H9 (cell line): ENCODE measurements around the gene MAPKAPK3. TPM values are rescaled to one million over a fixed set of nuclear protein-coding genes. Genes with fewer than 3 reads are reported as not detected.
A peak's percentile ranks its signal among the peaks of the same experiment; 100 is the strongest.

ENCODE experiments used
- DNase-seq: peaks from one replicate; pipeline ENCODE4 v3.0.0-alpha.2; 2017
- H2AFZ ChIP-seq: one replicate; pipeline ENCODE4 v1.6.1; 2013; ENCODE audit warnings: mild to moderate bottlenecking, low read length, control low read depth, moderate library complexity
- H2AK5ac ChIP-seq: 2 replicates; pipeline ENCODE4 v1.6.1; 2013; ENCODE audit warnings: low read length, control low read depth, mixed read lengths; ENCODE audit not compliant: insufficient read length
- H2BK120ac ChIP-seq: one replicate; pipeline ENCODE4 v1.6.1; 2013; ENCODE audit warnings: low read depth, mild to moderate bottlenecking, low read length, control low read depth, inconsistent platforms; ENCODE audit not compliant: poor library complexity, severe bottlenecking
- H2BK12ac ChIP-seq: 2 replicates; pipeline ENCODE4 v1.6.1; 2013; ENCODE audit warnings: low read length, control low read depth, mixed read lengths, low read depth; ENCODE audit not compliant: insufficient read length
- H2BK15ac ChIP-seq: 2 replicates; pipeline ENCODE4 v1.6.1; 2013; ENCODE audit warnings: low read depth, low read length, control low read depth
- H2BK20ac ChIP-seq: one replicate; pipeline ENCODE4 v1.6.1; 2013; ENCODE audit warnings: low read depth, mild to moderate bottlenecking, low read length, control low read depth, inconsistent platforms; ENCODE audit not compliant: poor library complexity, severe bottlenecking
- H2BK5ac ChIP-seq: 2 replicates; pipeline ENCODE4 v1.6.1; 2013; ENCODE audit warnings: low read length, control low read depth, mixed read lengths; ENCODE audit not compliant: insufficient read length
- H3K14ac ChIP-seq: 2 replicates; pipeline ENCODE4 v1.6.1; 2013; ENCODE audit warnings: low read length, control low read depth; ENCODE audit not compliant: insufficient read depth
- H3K18ac ChIP-seq: 2 replicates; pipeline ENCODE4 v1.6.1; 2013; ENCODE audit warnings: low read depth, mild to moderate bottlenecking, mixed read lengths, low read length, control low read depth; ENCODE audit not compliant: insufficient read length
- H3K23ac ChIP-seq: 2 replicates; pipeline ENCODE4 v1.6.1; 2013; ENCODE audit warnings: low read length, control low read depth, mixed read lengths, low read depth; ENCODE audit not compliant: insufficient read length
- H3K23me2 ChIP-seq: 2 replicates; pipeline ENCODE4 v1.6.1; 2013; ENCODE audit warnings: low read depth, mild to moderate bottlenecking, mixed read lengths, low read length, control low read depth; ENCODE audit not compliant: insufficient read length, poor library complexity, severe bottlenecking
- H3K27ac ChIP-seq: 2 replicates; pipeline ENCODE4 v1.5.1; 2013; ENCODE audit warnings: low read length, control low read depth, mixed read lengths, low read depth; ENCODE audit not compliant: insufficient read length
- H3K27me3 ChIP-seq: 2 replicates; pipeline ENCODE4 v1.6.1; 2013; ENCODE audit warnings: low read length, control low read depth, inconsistent platforms; ENCODE audit not compliant: insufficient read depth
- H3K4ac ChIP-seq: 2 replicates; pipeline ENCODE4 v1.6.1; 2013; ENCODE audit warnings: low read depth, mild to moderate bottlenecking, control low read depth, inconsistent platforms, low read length, moderate library complexity
- H3K4me1 ChIP-seq: 2 replicates; pipeline ENCODE4 v1.6.1; 2013; ENCODE audit warnings: low read length, control low read depth, inconsistent platforms; ENCODE audit not compliant: insufficient read depth
- H3K4me2 ChIP-seq: 2 replicates; pipeline ENCODE4 v1.6.1; 2013; ENCODE audit warnings: low read length, control low read depth, mixed read lengths; ENCODE audit not compliant: insufficient read length, insufficient read depth
- H3K56ac ChIP-seq: 2 replicates; pipeline ENCODE4 v1.6.1; 2013; ENCODE audit warnings: low read depth, mild to moderate bottlenecking, mixed read lengths, low read length, control low read depth; ENCODE audit not compliant: insufficient read length
- H3K79me1 ChIP-seq: 2 replicates; pipeline ENCODE4 v1.6.1; 2013; ENCODE audit warnings: low read depth, mild to moderate bottlenecking, moderate library complexity, low read length, control low read depth, inconsistent platforms; ENCODE audit not compliant: insufficient read depth, poor library complexity, severe bottlenecking
- H3K79me2 ChIP-seq: 2 replicates; pipeline ENCODE4 v1.6.1; 2013; ENCODE audit warnings: low read length, control low read depth, inconsistent platforms; ENCODE audit not compliant: insufficient read depth
- H3K9ac ChIP-seq: 2 replicates; pipeline ENCODE4 v1.6.1; 2013; ENCODE audit warnings: low read length, control low read depth, mixed read lengths; ENCODE audit not compliant: insufficient read length; ENCODE audit errors: extremely low read depth
- H3K9me3 ChIP-seq: one replicate; pipeline ENCODE4 v1.6.1; 2013; ENCODE audit warnings: low read depth, low read length, inconsistent platforms; ENCODE audit not compliant: control insufficient read depth
- H3T11ph ChIP-seq: one replicate; pipeline ENCODE4 v1.6.1; 2013; ENCODE audit warnings: mild to moderate bottlenecking, low read length, control low read depth, inconsistent platforms
- H4K20me1 ChIP-seq: one replicate; pipeline ENCODE4 v1.6.1; 2013; ENCODE audit not compliant: control insufficient read depth, insufficient read length, insufficient read depth
- H4K5ac ChIP-seq: 2 replicates; pipeline ENCODE4 v1.6.1; 2013; ENCODE audit warnings: low read depth, mild to moderate bottlenecking, mixed read lengths, low read length, control low read depth; ENCODE audit not compliant: insufficient read length
- H4K8ac ChIP-seq: replicated peaks from 2 replicates; pipeline ENCODE4 v1.6.1; 2013; ENCODE audit warnings: low read length, control low read depth, mixed read lengths, low read depth; ENCODE audit not compliant: insufficient read length
- H4K91ac ChIP-seq: 2 replicates; pipeline ENCODE4 v1.6.1; 2013; ENCODE audit warnings: low read depth, mild to moderate bottlenecking, moderate library complexity, mixed read lengths, low read length, control low read depth; ENCODE audit not compliant: insufficient read length
- H3K27ac Mint-ChIP-seq, 3 experiments: 2 replicates in 2 of 3; 3 replicates in 1 of 3; pipeline ENCODE4 v1.8.0; 2020 to 2021; ENCODE audit warnings: mixed read lengths in 3 of 3, mild to moderate bottlenecking in 1 of 3, moderate library complexity in 1 of 3
- H3K27me3 Mint-ChIP-seq: 2 replicates; pipeline ENCODE4 v1.8.0; 2021; ENCODE audit warnings: low read depth, mild to moderate bottlenecking, moderate library complexity, mixed read lengths
- H3K36me3 Mint-ChIP-seq, 3 experiments: 2 replicates in 2 of 3; 3 replicates in 1 of 3; pipeline ENCODE4 v1.8.0; 2020 to 2021; ENCODE audit warnings: low read depth in 3 of 3, mixed read lengths in 3 of 3; ENCODE audit not compliant: insufficient read depth in 1 of 3
- H3K4me1 Mint-ChIP-seq, 2 experiments: 2 replicates each; pipeline ENCODE4 v1.8.0; 2020; ENCODE audit warnings: mixed read lengths in 2 of 2
- H3K4me3 Mint-ChIP-seq, 2 experiments: 2 replicates in 1 of 2; 3 replicates in 1 of 2; pipeline ENCODE4 v1.8.0; 2020 to 2021; ENCODE audit warnings: mild to moderate bottlenecking in 2 of 2, mixed read lengths in 2 of 2, moderate library complexity in 1 of 2
- H3K9me3 Mint-ChIP-seq, 2 experiments: 2 replicates in 1 of 2; 3 replicates in 1 of 2; pipeline ENCODE4 v1.8.0; 2020; ENCODE audit warnings: mild to moderate bottlenecking in 2 of 2, mixed read lengths in 2 of 2, moderate library complexity in 1 of 2
- WGBS: extraction: QIAGEN DNeasy Blood & Tissue Kit; methylation state at CpG from one replicate; pipeline ENCODE4 v1.1.7; 2013; ENCODE audit warnings: missing lambda C conversion rate, low lambda C conversion rate, mixed read lengths; ENCODE audit not compliant: insufficient read length; ENCODE audit errors: extremely low coverage; 5-methylcytosine and 5-hydroxymethylcytosine counted together
- total RNA-seq: library from RNA; stranded (reverse); gene quantifications from 2 replicates; pipeline ENCODE4 v1.2.1, GENCODE V29; 2021
- TF ChIP-seq, protein P1 (sequence below): fragments of 200-600 bp; sonication (generic); conservative IDR thresholded peaks from 3 replicates; pipeline ENCODE4 v1.8.0; 2021; ENCODE audit warnings: antibody characterized with exemption, mild to moderate bottlenecking

MAPKAPK3 gene
- total RNA-seq, 1 experiment from 2014 or later, result 57.9 TPM

DNA sequence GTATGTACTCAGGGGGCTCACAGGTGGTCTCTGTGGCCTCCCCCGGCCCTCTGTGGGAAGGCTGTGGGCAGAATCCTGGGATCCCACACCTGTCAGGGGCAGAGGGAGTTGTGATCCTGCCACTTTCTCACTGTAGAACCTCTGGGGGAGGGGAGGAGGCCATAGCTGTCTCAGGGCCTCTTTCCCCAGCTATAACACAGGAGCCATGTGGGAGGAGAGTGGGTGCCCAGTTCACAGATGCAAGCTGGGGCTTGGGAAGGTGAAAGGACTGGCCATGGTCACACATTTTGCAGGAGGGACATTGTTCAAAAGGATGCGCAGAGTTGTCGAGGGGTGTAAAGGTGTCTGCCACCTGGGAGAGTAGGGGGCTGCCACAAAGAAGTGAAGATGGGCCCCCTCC, 11.7 kb downstream of the MAPKAPK3 start:
- Histone ChIP-seq H3K9ac (no peak overlapping the region), H3K9me3 (no peaks in the 10 kb centered on the region), H4K91ac (no peak overlapping the region), H2BK120ac (no peak overlapping the region), H3K18ac (no peak overlapping the region), H3K23ac (no peak overlapping the region), H2BK20ac (no peak overlapping the region), H4K20me1 (no peaks in the 10 kb centered on the region), H3K27ac (no peak overlapping the region), H2AFZ (no peak overlapping the region), H3K4me2 (no peak overlapping the region), H4K5ac (no peak overlapping the region), H2BK12ac (no peak overlapping the region), H2AK5ac (no peak overlapping the region), H3K4me1 (no peaks in the 10 kb centered on the region; the same call in 1 of the 2 replicates), H2BK15ac (no peak overlapping the region), H3K27me3 (no peaks in the 10 kb centered on the region), H3K56ac (no peak overlapping the region), H3K79me2 (0 out of 2 replicates have a peak, but pooled peaks cover 2% of the 10 kb centered on the region), H3K14ac (no peak overlapping the region), H3K4ac (no peak overlapping the region), H3T11ph (no peak overlapping the region), H3K23me2 (no peaks in the 10 kb centered on the region), H2BK5ac (no peak overlapping the region), H4K8ac (no peak overlapping the region), H3K79me1 (peaks cover 2% of the 10 kb centered on the region)
- no peaks in the 10 kb centered on the region for H3K27me3 Mint-ChIP-seq
- peaks cover 47 to 51% of the 10 kb centered on the region in 2 experiments for H3K4me1 Mint-ChIP-seq
- H3K36me3 Mint-ChIP-seq, result peaks cover 0 to 10% (median 6%) of the 10 kb centered on the region in 3 experiments; a peak in 5 of 7 replicates
- no CpG with 5 or more reads among the region's 3 CpGs for WGBS
- no peak overlapping the region for H3K4me3 Mint-ChIP-seq
- DNase-seq, result no peak
- TF ChIP-seq, protein P1, sequence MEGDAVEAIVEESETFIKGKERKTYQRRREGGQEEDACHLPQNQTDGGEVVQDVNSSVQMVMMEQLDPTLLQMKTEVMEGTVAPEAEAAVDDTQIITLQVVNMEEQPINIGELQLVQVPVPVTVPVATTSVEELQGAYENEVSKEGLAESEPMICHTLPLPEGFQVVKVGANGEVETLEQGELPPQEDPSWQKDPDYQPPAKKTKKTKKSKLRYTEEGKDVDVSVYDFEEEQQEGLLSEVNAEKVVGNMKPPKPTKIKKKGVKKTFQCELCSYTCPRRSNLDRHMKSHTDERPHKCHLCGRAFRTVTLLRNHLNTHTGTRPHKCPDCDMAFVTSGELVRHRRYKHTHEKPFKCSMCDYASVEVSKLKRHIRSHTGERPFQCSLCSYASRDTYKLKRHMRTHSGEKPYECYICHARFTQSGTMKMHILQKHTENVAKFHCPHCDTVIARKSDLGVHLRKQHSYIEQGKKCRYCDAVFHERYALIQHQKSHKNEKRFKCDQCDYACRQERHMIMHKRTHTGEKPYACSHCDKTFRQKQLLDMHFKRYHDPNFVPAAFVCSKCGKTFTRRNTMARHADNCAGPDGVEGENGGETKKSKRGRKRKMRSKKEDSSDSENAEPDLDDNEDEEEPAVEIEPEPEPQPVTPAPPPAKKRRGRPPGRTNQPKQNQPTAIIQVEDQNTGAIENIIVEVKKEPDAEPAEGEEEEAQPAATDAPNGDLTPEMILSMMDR, result no peak
- peak overlapping the region in 2 of 3 experiments; percentile 39 to 90; a peak in 1 of 7 replicates for H3K27ac Mint-ChIP-seq
- H3K9me3 Mint-ChIP-seq, result no peaks in the 10 kb centered on the region
